GM21390 (cell line): ENCODE data around the gene ARHGAP23.
"Not testable (repeated sequence)": the region's sequence is repeated elsewhere in the genome, so short reads cannot be mapped to it uniquely, and the experiment has no call there.

ENCODE experiments used
- ATAC-seq: cut with Tn5 transposase; IDR thresholded peaks from one replicate; pipeline ENCODE4 v1.9.1; 2021; ENCODE audit not compliant: unreplicated experiment

ARHGAP23 gene

GRCh38 chr17:38485146-38485468 lies 56.8 kb downstream of the ARHGAP23 start:
- no peak for ATAC-seq

DNA sequence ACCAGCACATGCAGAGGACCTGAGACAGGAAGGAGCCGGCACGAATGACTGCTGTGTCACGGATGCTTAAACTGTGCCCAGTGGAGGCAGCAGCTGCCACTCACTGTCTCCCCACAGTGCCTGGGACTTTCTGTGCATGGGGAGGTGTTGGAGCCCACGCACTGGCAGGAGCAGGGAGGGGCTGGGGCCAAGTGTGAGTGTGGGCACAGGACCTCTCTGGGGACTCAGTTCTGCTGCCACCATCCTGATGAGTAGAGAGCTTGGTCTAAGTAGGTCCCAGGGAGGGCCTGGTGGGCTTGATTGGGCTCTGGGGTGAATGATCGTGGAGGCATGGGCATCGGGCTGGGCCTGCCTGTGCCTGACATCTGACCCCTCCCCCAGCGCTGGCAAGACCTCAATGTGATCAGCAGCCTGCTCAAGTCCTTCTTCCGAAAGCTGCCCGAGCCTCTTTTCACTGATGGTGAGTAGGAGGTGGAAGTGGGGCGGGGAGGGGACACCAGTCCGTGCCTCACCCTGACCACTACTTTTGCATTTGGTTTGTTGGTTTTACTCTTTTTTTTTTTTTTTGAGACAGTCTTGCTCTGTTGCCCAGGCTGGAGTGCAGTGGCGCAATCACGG lies 57.5 kb downstream of the ARHGAP23 start:
- ATAC-seq = not testable (repeated sequence)

DNA sequence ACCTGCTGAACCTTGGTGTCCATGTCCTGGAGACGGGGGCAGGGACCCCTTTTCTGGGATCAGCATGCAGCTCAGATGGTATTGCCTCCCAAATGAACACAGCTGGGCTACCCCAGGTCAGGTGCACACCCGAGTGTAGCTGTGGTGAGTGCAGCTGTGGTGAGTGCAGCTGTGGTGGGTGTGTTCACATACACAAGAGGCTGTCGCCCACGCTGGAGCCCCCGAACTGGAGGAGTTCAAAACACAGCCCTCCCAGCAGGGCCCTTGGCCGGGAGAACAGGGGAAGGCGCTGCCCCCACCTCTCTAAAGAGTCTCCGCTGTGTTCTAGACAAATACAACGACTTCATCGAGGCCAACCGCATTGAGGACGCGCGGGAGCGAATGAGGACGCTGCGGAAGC lies 61.5 kb downstream of the ARHGAP23 start:
- not testable (repeated sequence) for ATAC-seq

- ATAC-seq = not testable (repeated sequence)
Measured at GRCh38 chr17:38491346-38492066, 63.2 kb downstream of the ARHGAP23 start.

DNA sequence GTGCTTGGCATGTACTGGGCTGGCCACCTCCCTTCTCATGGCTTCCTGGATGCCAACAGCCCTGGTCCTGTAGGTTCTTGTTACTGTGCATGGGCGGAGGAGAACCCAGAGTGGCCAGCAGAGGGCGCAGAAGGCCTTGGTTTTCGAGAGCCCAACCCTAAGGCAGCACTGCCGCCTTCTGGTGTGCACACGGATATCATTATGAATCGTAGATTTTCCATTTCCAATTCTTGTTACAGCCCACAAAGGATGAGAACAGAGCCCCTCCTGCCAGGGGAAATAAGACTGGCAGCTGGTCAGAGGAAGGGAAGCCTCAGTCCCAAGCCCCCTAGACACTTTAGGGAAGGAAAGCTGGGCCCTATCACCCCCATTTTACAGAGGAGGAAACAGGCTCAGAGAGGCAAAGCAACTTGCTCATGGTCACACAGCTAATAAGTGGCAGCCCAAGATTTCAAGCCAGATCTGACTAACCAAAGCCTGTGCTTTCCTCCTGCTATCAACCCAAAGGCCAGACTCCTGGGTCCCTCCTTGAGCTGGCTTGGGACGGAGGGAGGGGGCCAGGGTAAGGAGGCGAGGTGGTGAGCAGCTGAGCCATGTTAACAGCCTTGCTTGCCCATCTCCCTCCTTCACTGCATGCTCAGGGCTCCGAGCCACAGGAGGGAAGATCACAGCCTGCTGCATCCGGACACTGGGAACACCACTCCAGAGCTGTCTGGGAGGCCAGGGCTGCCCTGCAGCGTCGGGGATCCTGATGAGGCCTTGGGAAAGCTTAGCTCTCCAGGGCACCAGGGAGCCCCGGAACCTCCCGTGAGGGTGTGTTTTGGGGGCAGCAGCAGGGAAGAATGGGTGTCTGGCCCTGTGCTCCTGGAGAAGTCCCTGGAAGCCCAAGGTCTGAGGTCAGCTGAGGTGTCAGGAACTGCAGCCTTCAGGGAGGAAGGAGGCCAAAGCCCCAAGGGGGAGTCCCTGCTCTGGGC lies 64.1 kb downstream of the ARHGAP23 start:
- ATAC-seq = not testable (repeated sequence)

GRCh38 chr17:38494152-38494551 lies 65.9 kb downstream of the ARHGAP23 start:
- not testable (repeated sequence) for ATAC-seq

DNA sequence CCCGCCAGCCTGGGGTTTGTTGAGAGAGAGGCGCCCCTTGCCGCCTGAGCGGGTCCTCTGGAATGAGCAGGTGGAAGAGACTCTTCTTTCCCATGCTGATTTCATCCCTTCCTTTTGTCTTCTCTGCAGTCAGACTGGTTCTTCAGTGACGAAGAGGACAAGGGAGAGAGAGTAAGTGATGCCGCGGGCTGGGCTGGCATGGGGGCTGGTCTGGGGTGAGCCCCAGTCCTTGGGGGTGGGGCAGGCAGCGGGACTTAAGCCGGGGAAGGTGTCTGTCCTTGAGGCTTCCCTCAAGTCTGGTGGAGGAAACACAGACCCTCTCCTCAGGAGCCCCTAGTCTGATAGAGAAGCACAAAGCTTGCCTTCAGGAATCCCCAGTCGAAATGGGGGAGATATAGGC lies 69.4 kb downstream of the ARHGAP23 start:
- not testable (repeated sequence) for ATAC-seq

GRCh38 chr17:38498353-38498752 lies 70.1 kb downstream of the ARHGAP23 start:
- no peak for ATAC-seq

DNA sequence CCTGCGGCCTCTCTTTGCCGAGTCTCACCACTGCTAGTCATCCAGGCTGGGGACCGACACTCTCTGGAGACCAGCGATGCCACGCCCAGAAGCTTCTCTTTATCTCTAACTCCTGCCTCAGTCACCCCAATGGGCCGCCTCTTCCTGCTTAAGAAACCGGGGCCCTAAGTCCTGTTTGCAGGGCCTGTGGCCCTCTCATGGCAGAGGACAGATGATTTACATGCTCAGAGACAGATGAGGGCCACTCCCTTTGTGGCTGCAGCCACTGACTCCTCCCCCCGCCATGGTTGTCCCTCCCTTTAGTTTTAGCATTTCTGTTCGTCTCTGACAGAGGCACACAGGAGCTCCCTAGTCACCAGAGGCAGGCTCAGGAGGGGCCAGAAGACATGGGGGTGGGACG lies 71.0 kb downstream of the ARHGAP23 start:
- ATAC-seq = not testable (repeated sequence)

- ATAC-seq = not testable (repeated sequence)
Measured at GRCh38 chr17:38501718-38502117, 73.5 kb downstream of the ARHGAP23 start.

GRCh38 chr17:38503286-38503913 lies 75.1 kb downstream of the ARHGAP23 start:
- ATAC-seq = not testable (repeated sequence)

DNA sequence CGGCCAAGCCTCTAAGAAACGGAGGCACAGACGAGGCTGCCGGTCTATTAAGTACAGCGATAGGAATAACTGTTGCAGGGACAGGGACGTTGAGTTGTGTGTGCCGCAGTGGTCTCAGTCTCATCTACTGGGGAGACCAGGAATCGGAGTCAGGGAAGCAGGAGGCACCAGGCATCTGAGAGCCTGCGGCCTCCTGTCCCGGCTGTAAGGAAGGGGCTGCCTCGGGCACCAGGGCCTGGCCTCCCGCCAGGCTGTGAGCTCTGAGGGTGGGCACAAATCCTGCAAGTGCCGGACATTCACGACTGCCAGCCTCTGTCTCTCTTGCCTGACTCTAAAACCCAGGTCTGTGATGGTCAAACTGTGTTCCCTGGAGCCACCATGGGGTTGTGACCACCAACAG lies 76.0 kb downstream of the ARHGAP23 start:
- no peak for ATAC-seq

DNA sequence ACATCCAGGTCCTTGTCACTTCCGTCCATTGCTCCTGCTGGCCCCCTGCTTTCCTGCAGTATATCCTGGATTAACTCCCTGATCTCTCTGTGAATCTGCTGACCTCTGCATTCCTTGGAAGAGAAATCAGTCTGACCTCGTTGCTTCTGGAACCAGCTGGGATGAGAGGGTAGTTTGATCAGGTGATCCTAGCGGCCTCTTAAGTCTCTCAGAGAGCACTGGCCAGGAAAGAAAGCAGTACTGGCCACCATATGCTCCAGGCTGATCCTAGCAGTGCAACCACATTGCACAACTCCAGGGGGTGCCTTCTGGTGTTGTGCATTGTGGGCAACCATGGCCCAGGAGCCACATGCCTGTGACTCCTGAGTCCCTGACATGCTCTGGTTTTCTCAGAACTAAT lies 79.2 kb downstream of the ARHGAP23 start:
- no peak for ATAC-seq

- no peak for ATAC-seq
Measured at GRCh38 chr17:38507921-38508569, 79.8 kb downstream of the ARHGAP23 start.

DNA sequence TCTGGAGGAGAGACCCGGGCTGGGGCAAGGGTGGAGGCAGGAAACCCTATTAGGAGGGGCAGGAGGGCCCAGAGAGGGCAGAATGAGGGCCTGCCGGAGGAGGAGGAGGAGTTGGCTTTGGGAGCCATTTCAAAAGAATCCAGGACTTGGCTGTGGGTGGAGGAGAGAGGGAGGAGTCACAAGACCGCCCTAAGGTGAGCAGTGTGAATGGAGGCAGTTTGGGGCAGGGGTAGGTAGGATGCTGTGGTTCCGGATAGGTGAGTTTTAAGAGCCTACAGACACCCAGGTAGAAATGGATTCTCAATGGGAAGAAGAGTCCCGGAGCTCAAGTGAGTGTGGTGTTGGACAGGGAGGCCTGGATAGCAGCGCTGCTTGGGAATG lies 80.3 kb downstream of the ARHGAP23 start:
- ATAC-seq = no peak

- ATAC-seq = no peak
Measured at GRCh38 chr17:38508954-38509771, 80.9 kb downstream of the ARHGAP23 start.

DNA sequence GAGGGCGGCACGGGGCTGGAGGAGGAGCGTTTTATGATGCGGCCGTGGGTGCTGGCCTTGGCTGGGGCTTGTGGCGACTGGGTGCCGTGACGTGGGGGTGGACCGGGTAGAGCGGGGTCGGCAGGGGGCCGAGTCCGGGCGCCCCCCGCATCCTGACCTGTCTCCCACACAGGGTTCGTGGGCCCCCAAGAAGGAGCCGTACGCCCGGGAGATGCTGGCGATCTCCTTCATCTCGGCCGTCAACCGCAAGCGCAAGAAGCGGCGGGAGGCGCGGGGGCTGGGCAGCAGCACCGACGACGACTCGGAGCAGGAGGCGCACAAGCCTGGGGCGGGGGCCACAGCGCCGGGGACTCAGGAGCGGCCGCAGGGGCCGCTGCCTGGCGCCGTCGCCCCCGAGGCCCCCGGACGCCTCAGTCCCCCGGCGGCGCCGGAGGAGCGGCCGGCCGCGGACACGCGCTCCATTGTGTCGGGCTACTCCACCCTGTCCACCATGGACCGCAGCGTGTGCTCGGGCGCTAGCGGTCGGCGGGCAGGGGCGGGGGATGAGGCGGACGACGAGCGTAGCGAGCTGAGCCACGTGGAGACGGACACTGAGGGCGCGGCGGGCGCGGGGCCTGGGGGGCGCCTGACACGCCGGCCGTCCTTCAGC lies 81.6 kb downstream of the ARHGAP23 start:
- no peak for ATAC-seq

GRCh38 chr17:38510421-38511149 lies 82.3 kb downstream of the ARHGAP23 start:
- no peak for ATAC-seq
